ENCODE results near the gene SCPEP1.

SCPEP1 gene

GRCh38 chr17:57032343-57032742, 54.4 kb downstream of the SCPEP1 start:
- TF ChIP-seq, protein P1, sequence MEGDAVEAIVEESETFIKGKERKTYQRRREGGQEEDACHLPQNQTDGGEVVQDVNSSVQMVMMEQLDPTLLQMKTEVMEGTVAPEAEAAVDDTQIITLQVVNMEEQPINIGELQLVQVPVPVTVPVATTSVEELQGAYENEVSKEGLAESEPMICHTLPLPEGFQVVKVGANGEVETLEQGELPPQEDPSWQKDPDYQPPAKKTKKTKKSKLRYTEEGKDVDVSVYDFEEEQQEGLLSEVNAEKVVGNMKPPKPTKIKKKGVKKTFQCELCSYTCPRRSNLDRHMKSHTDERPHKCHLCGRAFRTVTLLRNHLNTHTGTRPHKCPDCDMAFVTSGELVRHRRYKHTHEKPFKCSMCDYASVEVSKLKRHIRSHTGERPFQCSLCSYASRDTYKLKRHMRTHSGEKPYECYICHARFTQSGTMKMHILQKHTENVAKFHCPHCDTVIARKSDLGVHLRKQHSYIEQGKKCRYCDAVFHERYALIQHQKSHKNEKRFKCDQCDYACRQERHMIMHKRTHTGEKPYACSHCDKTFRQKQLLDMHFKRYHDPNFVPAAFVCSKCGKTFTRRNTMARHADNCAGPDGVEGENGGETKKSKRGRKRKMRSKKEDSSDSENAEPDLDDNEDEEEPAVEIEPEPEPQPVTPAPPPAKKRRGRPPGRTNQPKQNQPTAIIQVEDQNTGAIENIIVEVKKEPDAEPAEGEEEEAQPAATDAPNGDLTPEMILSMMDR (IDR thresholded peaks at IDR 0.05; ENCODE audit: poor library complexity, severe bottlenecking) = no peak
- ATAC-seq (ENCODE audit: low read depth) (no peak), DNase-seq (ENCODE audit: low spot score) (no peak)
- Histone ChIP-seq H3K4me3 (ENCODE audit: severe bottlenecking) (no peak overlapping the region), H3K36me3 (ENCODE audit: low read depth) (no peaks in the 10 kb centered on the region), H3K4me1 (ENCODE audit: insufficient read depth, poor library complexity, severe bottlenecking) (peaks cover 6% of the 10 kb centered on the region), H3K9me3 (ENCODE audit: severe bottlenecking) (no peaks in the 10 kb centered on the region), H3K27ac (ENCODE audit: poor library complexity, severe bottlenecking) (no peak overlapping the region), H3K27me3 (ENCODE audit: insufficient read depth, poor library complexity, severe bottlenecking) (no peaks in the 10 kb centered on the region)

DNA sequence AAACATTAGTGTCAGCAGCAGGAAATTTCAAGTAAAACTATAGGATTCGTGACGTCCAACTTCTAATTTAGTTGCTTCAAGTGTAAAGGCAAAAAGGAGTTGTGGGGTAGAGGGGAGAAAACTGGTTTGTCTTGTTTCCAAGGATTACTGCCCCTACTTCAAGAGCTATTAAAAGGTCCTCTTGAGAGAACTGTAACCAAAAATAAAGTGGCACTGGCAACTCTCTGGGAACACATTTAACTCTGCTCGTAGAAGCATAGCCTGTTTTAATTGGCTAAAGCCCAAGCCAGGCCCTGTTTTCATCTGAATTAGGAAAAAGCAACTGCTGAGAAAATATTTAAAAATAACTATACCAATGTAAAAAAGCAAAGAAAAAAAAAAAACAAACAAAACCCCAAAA, 55.4 kb downstream of the SCPEP1 start:
- Histone ChIP-seq H3K4me3 (ENCODE audit: severe bottlenecking) (no peak overlapping the region), H3K4me1 (ENCODE audit: insufficient read depth, poor library complexity, severe bottlenecking) (peaks cover 6% of the 10 kb centered on the region), H3K27me3 (ENCODE audit: insufficient read depth, poor library complexity, severe bottlenecking) (no peaks in the 10 kb centered on the region), H3K9me3 (ENCODE audit: severe bottlenecking) (no peaks in the 10 kb centered on the region), H3K27ac (ENCODE audit: poor library complexity, severe bottlenecking) (no peak overlapping the region), H3K36me3 (ENCODE audit: low read depth) (no peaks in the 10 kb centered on the region)
- TF ChIP-seq, protein P1 (IDR thresholded peaks at IDR 0.05; ENCODE audit: poor library complexity, severe bottlenecking) = no peak
- ATAC-seq (ENCODE audit: low read depth) (no peak), DNase-seq (ENCODE audit: low spot score) (no peak)

DNA sequence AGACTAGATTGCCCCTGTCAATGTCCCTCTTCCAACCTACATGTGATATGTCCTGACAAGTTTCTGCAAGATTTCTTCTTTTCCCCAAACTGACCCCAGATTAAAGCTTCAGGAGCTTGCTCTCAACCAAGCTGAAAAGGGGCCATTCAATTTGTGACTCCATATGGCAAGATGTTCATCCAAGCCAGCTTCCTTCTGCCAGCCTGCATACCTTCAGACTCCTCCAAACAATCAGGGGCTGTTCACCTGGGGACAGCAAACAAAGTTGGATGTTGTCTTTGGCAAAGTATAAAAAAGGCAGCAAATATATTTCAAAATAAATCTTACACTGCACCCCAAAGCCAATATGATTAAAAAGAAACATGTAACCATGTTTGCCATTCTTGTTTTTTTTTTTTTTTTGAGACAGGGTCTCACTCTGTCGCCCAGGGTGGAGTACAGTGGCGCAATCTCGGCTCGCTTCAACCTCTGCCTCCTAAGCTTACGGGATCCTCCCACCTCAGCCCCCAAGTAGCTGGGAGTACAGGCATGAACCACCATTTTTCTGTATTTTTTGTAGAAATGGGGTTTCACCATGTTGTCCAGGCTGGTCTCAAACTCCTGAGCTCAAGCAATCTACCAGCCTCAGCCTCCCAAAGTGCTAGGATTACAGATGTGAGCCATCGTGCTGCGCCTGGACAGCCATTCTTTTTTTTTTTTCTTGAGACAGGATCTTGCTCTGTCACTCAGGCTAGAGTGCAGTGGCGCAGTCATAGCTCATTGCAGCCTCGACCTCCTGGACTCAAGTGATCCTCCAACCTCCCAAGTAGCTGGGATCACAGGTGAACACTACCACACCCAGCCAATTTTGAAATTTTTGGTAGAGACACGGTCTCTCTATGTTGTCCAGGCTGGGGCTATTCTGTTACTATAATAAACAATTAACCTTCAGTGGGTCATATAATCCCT, 57.1 kb downstream of the SCPEP1 start:
- Histone ChIP-seq H3K27me3 (ENCODE audit: insufficient read depth, poor library complexity, severe bottlenecking) (no peaks in the 10 kb centered on the region), H3K4me3 (ENCODE audit: severe bottlenecking) (no peak overlapping the region), H3K27ac (ENCODE audit: poor library complexity, severe bottlenecking) (no peak overlapping the region), H3K36me3 (ENCODE audit: low read depth) (no peaks in the 10 kb centered on the region), H3K4me1 (ENCODE audit: insufficient read depth, poor library complexity, severe bottlenecking) (peaks cover 6% of the 10 kb centered on the region), H3K9me3 (ENCODE audit: severe bottlenecking) (no peaks in the 10 kb centered on the region)
- DNase-seq (ENCODE audit: low spot score) (no peak), ATAC-seq (ENCODE audit: low read depth) (no peak)
- TF ChIP-seq, protein P1 (IDR thresholded peaks at IDR 0.05; ENCODE audit: poor library complexity, severe bottlenecking) = no peak

DNA sequence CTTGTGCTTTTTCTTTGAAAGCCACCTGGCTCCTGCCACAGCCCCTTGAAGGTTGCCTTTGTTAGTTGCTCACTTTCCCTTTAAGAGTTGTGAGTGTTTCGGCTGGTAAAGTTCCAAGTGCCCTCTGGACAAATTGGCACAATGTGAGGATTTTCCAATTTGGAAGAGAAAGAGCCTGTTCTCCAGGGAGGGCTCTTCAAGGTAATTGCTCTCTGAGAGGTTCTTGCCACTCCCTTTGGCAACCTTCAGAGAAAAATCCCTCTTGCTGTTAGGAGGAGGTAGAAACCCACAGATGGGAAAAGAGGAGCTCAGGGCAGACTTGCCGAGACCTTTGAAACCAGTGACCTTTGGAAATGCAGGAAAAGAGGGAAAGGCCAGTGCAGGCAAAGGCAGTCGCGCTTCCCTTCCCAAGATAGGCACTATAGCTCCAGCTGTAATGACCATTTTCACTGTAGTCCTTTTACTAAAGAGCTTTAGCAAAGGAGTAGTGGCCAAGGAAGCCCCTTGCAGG, 58.1 kb downstream of the SCPEP1 start:
- DNase-seq (ENCODE audit: low spot score) = no peak
- no peaks in the 10 kb centered on the region for H3K27me3 ChIP-seq (ENCODE audit: insufficient read depth, poor library complexity, severe bottlenecking)

More for the DNA sequence above, 58.1 kb downstream of the SCPEP1 start:
- TF ChIP-seq, protein P1 (IDR thresholded peaks at IDR 0.05; ENCODE audit: poor library complexity, severe bottlenecking) = no peak
- Histone ChIP-seq H3K4me3 (ENCODE audit: severe bottlenecking) (no peak overlapping the region), H3K27ac (ENCODE audit: poor library complexity, severe bottlenecking) (no peak overlapping the region), H3K36me3 (ENCODE audit: low read depth) (no peaks in the 10 kb centered on the region), H3K4me1 (ENCODE audit: insufficient read depth, poor library complexity, severe bottlenecking) (peaks cover 6% of the 10 kb centered on the region), H3K9me3 (ENCODE audit: severe bottlenecking) (no peaks in the 10 kb centered on the region)
- ATAC-seq (ENCODE audit: low read depth) = no peak
